Brain microvascular endothelial cell (primary cell): ENCODE measurements around the gene CRPPA.

Source experiments
- DNase-seq: peaks from one replicate; pipeline ENCODE4 v3.0.0-alpha.2; 2020
- H3K27ac ChIP-seq: fragments of 250-450 bp; sonication (Bioruptor Pico); 2 replicates; pipeline ENCODE4 v1.5.1; 2020; ENCODE audit warnings: mild to moderate bottlenecking, moderate library complexity
- H3K27me3 ChIP-seq: fragments of 250-450 bp; sonication (Bioruptor Pico); replicated peaks from 2 replicates; pipeline ENCODE4 v1.5.1; 2020; ENCODE audit warnings: mild to moderate bottlenecking
- H3K36me3 ChIP-seq: fragments of 250-450 bp; sonication (Bioruptor Pico); replicated peaks from 2 replicates; pipeline ENCODE4 v1.5.1; 2020; ENCODE audit warnings: mild to moderate bottlenecking
- H3K4me3 ChIP-seq: 2 replicates; pipeline ENCODE4 v1.5.1; 2011; ENCODE audit warnings: low read depth, mild to moderate bottlenecking, control low read depth, low read length, moderate library complexity
- CTCF ChIP-seq: IDR thresholded peaks from 2 replicates; pipeline ENCODE4 v1.5.1; 2011; ENCODE audit warnings: low read depth, mild to moderate bottlenecking, moderate library complexity, low read length, control low read depth, inconsistent platforms; ENCODE audit errors: missing control alignments
- in situ Hi-C: cut with HindIII; loops from 2 replicates; pipeline ENCODE4 v1.10.0; 2017; ENCODE audit warnings: low sequenced_read_pairs, low pct_ligation_motif_present

The CRPPA gene

GRCh38 chr7:16412274-16413254 lies 8.8 kb downstream of the CRPPA start:
- no peaks in the 10 kb centered on the region for H3K36me3 ChIP-seq
- H3K27me3 ChIP-seq, result no peaks in the 10 kb centered on the region
- no peak overlapping the region for H3K4me3 ChIP-seq
- in situ Hi-C loops, result no loop called here
- no peak for TF ChIP-seq CTCF
- no peak overlapping the region for H3K27ac ChIP-seq
- DNase-seq, result no peak

- Histone ChIP-seq H3K27me3 (no peaks in the 10 kb centered on the region), H3K4me3 (no peak overlapping the region), H3K36me3 (no peaks in the 10 kb centered on the region), H3K27ac (no peak overlapping the region)
- no peak for DNase-seq
- TF ChIP-seq CTCF, result no peak
- in situ Hi-C loops, result no loop called here
Observed at GRCh38 chr7:16411391-16411790, 9.9 kb downstream of the CRPPA start.

- no peak for TF ChIP-seq CTCF
- Histone ChIP-seq H3K27me3 (no peaks in the 10 kb centered on the region), H3K4me3 (no peak overlapping the region), H3K36me3 (no peaks in the 10 kb centered on the region), H3K27ac (no peak overlapping the region)
- in situ Hi-C loops, result no loop called here
- no peak for DNase-seq
Observed at GRCh38 chr7:16409777-16410176, 11.6 kb downstream of the CRPPA start.

- Histone ChIP-seq H3K4me3 (no peak overlapping the region), H3K36me3 (no peaks in the 10 kb centered on the region), H3K27me3 (no peaks in the 10 kb centered on the region), H3K27ac (no peak overlapping the region)
- no peak for TF ChIP-seq CTCF
- in situ Hi-C loops, result no loop called here
- no peak for DNase-seq
Observed at GRCh38 chr7:16404636-16405035, 16.7 kb downstream of the CRPPA start.

GRCh38 chr7:16403475-16403874 lies 17.9 kb downstream of the CRPPA start:
- H3K27ac ChIP-seq, result no peak overlapping the region
- no peak for TF ChIP-seq CTCF
- H3K27me3 ChIP-seq, result no peaks in the 10 kb centered on the region
- DNase-seq, result no peak
- H3K36me3 ChIP-seq, result no peaks in the 10 kb centered on the region
- no peak overlapping the region for H3K4me3 ChIP-seq
- in situ Hi-C loops, result no loop called here
